Measurements from ENCODE around the gene RIPOR3.
"Not testable (repeated sequence)": the region's sequence is repeated elsewhere in the genome, so short reads cannot be mapped to it uniquely, and the experiment has no call there.

The RIPOR3 gene

GRCh38 chr20:50554694-50555579 lies 136.4 kb downstream of the RIPOR3 start:
- DNase-seq (ENCODE audit: low read depth in 2 of 2): no peak

GRCh38 chr20:50552979-50553378 lies 138.4 kb downstream of the RIPOR3 start:
- DNase-seq (ENCODE audit: low read depth in 2 of 2): no peak

GRCh38 chr20:50551288-50551687 lies 140.1 kb downstream of the RIPOR3 start:
- DNase-seq (ENCODE audit: low read depth in 2 of 2): no peak

- DNase-seq (ENCODE audit: low read depth in 2 of 2): no peak
Measured at GRCh38 chr20:50550531-50550930, 140.8 kb downstream of the RIPOR3 start.

GRCh38 chr20:50548396-50548795 lies 142.9 kb downstream of the RIPOR3 start:
- no peak for DNase-seq (ENCODE audit: low read depth in 2 of 2)

- DNase-seq (ENCODE audit: low read depth in 2 of 2): no peak
Measured at GRCh38 chr20:50547964-50548363, 143.4 kb downstream of the RIPOR3 start.

GRCh38 chr20:50546729-50547314 lies 144.5 kb downstream of the RIPOR3 start:
- DNase-seq (ENCODE audit: low read depth in 2 of 2): no peak

GRCh38 chr20:50545126-50545525 lies 146.2 kb downstream of the RIPOR3 start:
- DNase-seq (ENCODE audit: low read depth in 2 of 2): no peak

GRCh38 chr20:50543326-50543725 lies 148.0 kb downstream of the RIPOR3 start:
- DNase-seq (ENCODE audit: low read depth in 2 of 2): no peak

GRCh38 chr20:50541606-50542041 lies 149.7 kb downstream of the RIPOR3 start:
- no peak for DNase-seq (ENCODE audit: low read depth in 2 of 2)

GRCh38 chr20:50540620-50541605 lies 150.4 kb downstream of the RIPOR3 start:
- no peak for DNase-seq (ENCODE audit: low read depth in 2 of 2)

GRCh38 chr20:50539798-50540197 lies 151.5 kb downstream of the RIPOR3 start:
- DNase-seq (ENCODE audit: low read depth in 2 of 2): not testable (repeated sequence)

- no peak for DNase-seq (ENCODE audit: low read depth in 2 of 2)
Measured at GRCh38 chr20:50538276-50538675, 153.1 kb downstream of the RIPOR3 start.

- DNase-seq (ENCODE audit: low read depth in 2 of 2): no peak
Measured at GRCh38 chr20:50537546-50538201, 153.7 kb downstream of the RIPOR3 start.

- DNase-seq (ENCODE audit: low read depth in 2 of 2): no peak
Measured at GRCh38 chr20:50536333-50536732, 155.0 kb downstream of the RIPOR3 start.
